ENCODE measurements around the gene COMTD1. TPM values are rescaled to one million over a fixed set of nuclear protein-coding genes. Genes with fewer than 3 reads are reported as not detected.

COMTD1 gene
- 10 to 100 TPM; 14.2 to 26.3 (median 18.0) TPM for total RNA-seq
- polyA plus RNA-seq: 10 to 100 TPM; 32.9 to 57.4 (median 36.0) TPM
- long read RNA-seq, donor 1, transcript COMTD1-201 (7 exons, 976 nt): major isoform, 5 of 6 reads
- long read RNA-seq, donor 1, partial matches to known transcripts: 0 of 6 reads
- long read RNA-seq, donor 1, other reads (novel, unspliced or antisense): 0 of 6 reads
- long read RNA-seq, donor 2, transcript COMTD1-201 (7 exons, 976 nt): major isoform, 5 of 6 reads
- long read RNA-seq, donor 2, partial matches to known transcripts: 0 of 6 reads
- long read RNA-seq, donor 2, other reads (novel, unspliced or antisense): 0 of 6 reads

DNA sequence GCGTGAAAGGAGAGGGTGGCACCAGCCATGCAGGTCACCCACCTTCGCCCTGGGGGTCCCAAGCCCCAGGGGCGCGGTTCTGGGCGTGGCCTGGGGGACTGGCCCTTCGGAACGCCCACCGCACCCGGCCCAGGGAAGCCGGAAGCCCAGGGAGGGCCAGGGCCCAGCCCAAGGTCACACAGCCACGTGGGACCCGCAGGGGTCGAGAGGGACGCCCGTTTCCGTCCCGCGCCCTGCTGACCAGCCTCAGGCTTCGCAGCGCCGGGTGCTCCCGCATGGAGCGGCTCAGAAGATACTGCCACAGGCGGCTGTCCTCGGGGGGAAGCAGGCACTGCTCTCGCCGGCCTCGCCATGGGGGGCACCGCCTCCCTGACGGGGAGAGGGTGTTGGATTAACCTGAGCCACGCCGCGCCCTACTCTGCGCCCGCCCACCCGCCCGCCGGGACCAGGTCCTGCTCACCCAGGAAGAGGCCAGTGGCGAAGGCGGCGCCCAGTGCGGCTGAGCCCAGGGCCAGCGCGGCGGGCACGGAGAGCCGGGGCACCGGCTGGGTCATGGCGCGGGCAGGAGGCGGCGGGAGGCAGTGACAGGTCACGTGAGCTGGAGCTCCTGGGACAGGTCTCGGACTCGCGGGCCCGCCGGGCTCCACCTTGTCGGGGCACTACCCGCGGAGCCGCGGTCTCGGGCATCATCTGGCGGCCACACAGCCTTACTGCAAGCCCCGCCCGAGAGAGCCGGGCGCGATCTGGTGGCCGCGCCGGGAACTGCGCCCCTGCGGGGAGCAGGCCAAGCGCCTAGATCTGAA, at the start of gene COMTD1:
COMTD1 (minus strand) TSS at position 583 of the 803 bp plus-strand sequence; CDS start at position 554, 29 bp downstream.
- H3K27ac ChIP-seq: peak within 1 kb of the TSS; percentile 70 to 91 (median 85)
- intact Hi-C loops (cut with DNase I; ENCODE audit: low total_unique reads): loop anchor here (10.0 kb wide), 2 partner anchors 51 to 991 kb away; no protein-coding TSS in a partner anchor
- WGBS, 5 donors: 0 to 1% (median 0%) methylated on average over 6 to 76 of the region's 76 CpGs
- H3K27me3 ChIP-seq (replicated peaks in 1 of 7): no peaks in the 10 kb centered on the region
- peak within 1 kb of the TSS; percentile 68 to 92 (median 86) for H3K4me3 ChIP-seq
- no peaks in the 10 kb centered on the region for H3K9me3 ChIP-seq
- peak; percentile 100 for DNase-seq
- peaks cover 0 to 28% (median 18%) of the 10 kb centered on the region in 6 donors for H3K36me3 ChIP-seq
- peak in 1 of 3 donors; percentile 25 for TF ChIP-seq POLR2A (IDR thresholded peaks at IDR 0.05)
- TF ChIP-seq, protein P1, sequence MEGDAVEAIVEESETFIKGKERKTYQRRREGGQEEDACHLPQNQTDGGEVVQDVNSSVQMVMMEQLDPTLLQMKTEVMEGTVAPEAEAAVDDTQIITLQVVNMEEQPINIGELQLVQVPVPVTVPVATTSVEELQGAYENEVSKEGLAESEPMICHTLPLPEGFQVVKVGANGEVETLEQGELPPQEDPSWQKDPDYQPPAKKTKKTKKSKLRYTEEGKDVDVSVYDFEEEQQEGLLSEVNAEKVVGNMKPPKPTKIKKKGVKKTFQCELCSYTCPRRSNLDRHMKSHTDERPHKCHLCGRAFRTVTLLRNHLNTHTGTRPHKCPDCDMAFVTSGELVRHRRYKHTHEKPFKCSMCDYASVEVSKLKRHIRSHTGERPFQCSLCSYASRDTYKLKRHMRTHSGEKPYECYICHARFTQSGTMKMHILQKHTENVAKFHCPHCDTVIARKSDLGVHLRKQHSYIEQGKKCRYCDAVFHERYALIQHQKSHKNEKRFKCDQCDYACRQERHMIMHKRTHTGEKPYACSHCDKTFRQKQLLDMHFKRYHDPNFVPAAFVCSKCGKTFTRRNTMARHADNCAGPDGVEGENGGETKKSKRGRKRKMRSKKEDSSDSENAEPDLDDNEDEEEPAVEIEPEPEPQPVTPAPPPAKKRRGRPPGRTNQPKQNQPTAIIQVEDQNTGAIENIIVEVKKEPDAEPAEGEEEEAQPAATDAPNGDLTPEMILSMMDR (IDR thresholded peaks at IDR 0.05 in 8 of 11, conservative IDR thresholded peaks at IDR 0.05 in 3 of 11): peak; percentile 100
- peak; percentile 48 to 83 (median 72) for TF ChIP-seq POLR2AphosphoS5 (IDR thresholded peaks at IDR 0.05)
- H3K4me1 ChIP-seq: peaks cover 0 to 36% (median 30%) of the 10 kb centered on the region in 6 donors

DNA sequence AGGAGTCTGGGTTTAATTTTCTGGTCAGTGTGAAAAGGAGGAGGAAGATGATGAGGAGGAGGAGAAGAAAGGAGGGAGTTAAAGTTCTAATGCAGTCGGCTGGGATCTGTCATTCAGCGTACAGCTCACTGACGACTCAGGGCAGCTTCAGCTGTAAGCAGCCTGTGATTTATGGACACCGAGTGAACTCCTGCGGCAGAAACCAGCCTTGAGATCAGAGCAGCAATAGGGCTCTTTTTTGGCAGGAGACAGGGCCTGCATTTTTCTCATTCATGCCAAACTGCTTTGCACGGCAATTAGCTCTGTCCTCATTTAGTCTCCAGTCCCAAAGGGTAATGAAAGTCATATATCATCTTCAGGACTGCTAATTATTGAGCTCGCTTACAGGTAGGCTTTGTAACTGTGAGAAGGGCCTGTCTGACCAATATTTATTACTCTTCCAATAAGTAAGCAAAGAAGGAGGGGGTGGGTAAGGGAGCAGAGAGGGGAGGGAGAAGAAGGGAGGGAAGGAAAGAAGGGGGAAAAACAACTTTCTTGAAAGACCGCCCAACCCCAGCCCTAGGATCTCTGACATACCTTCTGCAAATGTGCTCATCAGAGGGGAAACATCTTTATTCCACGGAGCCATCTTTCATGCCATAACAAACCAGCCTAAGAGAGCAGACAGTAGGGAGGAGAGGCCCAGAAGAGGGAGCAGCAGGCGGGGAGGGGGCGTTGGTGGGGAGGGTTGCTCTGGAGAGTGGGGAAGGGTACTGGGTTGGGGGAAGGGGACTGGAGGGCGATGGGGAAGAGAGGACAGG, 48.1 kb upstream of the COMTD1 start:
- no peak for DNase-seq
- Histone ChIP-seq H3K36me3 (no peaks in the 10 kb centered on the region), H3K9me3 (no peaks in the 10 kb centered on the region), H3K4me1 (peaks cover 0 to 24% (median 12%) of the 10 kb centered on the region in 6 donors), H3K27ac (peak overlapping the region; percentile 15 to 83 (median 73)), H3K4me3 (peak overlapping the region in 3 of 8 donors; percentile 2 to 36 (median 2)), H3K27me3 (replicated peaks in 1 of 7) (peaks cover 0 to 18% (median 0%) of the 10 kb centered on the region in 7 donors)
- TF ChIP-seq POLR2A (IDR thresholded peaks at IDR 0.05): no peak
- TF ChIP-seq, protein P1 (IDR thresholded peaks at IDR 0.05 in 8 of 11, conservative IDR thresholded peaks at IDR 0.05 in 3 of 11): no peak
- no peak for TF ChIP-seq POLR2AphosphoS5 (IDR thresholded peaks at IDR 0.05)
- intact Hi-C loops (cut with DNase I; ENCODE audit: low total_unique reads): no loop called here
- 39 to 51% (median 47%) methylated on average over 12 of the region's 12 CpGs for WGBS, 5 donors

DNA sequence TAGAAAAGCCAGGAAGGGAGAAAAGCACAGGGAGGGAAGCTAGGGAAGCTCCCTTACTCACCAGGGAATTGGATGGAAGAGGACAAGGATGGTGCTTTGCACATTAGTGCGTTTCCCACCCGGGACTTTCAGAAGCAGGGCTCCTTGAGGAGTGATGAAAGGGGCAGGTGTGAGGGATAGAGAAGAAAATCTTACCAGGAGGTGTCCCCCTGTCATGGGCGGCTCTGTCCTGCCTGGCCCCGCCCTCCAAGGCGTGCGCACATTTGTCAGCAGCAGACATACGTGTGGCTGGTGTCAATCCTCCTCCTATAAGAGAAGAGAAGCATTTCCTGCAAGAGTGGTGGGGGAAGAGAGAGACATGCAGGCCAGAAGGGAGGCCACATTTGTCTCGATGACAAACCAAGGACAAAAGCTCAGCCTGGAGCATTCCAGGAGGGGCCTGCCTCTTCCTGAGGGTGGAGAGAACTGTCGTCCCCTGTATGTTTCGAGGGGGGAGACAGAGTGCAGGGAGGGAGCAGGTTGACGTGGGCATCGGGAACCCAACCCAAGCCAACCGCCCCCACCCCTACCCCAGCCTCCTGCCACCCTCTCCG, 47.4 kb upstream of the COMTD1 start:
- Histone ChIP-seq H3K27me3 (replicated peaks in 1 of 7) (peaks cover 0 to 18% (median 0%) of the 10 kb centered on the region in 7 donors), H3K36me3 (no peaks in the 10 kb centered on the region), H3K9me3 (no peaks in the 10 kb centered on the region), H3K4me3 (peak overlapping the region in 4 of 8 donors; percentile 2 to 36 (median 8)), H3K27ac (peak overlapping the region; percentile 15 to 83 (median 73)), H3K4me1 (peaks cover 0 to 24% (median 12%) of the 10 kb centered on the region in 6 donors)
- intact Hi-C loops (cut with DNase I; ENCODE audit: low total_unique reads): no loop called here
- WGBS, 5 donors: 28 to 50% (median 46%) methylated on average over 14 of the region's 14 CpGs
- TF ChIP-seq, protein P1 (IDR thresholded peaks at IDR 0.05 in 8 of 11, conservative IDR thresholded peaks at IDR 0.05 in 3 of 11): no peak
- TF ChIP-seq POLR2A (IDR thresholded peaks at IDR 0.05) (no peak), POLR2AphosphoS5 (IDR thresholded peaks at IDR 0.05) (peak; percentile 5 to 61 (median 42))
- no peak for DNase-seq

Data from spleen (tissue), 13 donors.